Thyroid gland (tissue), 4 donors: ENCODE measurements around the gene MMP20. TPM values are rescaled to one million over a fixed set of nuclear protein-coding genes. Genes with fewer than 3 reads are reported as not detected.
A peak's percentile ranks its signal among the peaks of the same experiment; 100 is the strongest.

Source experiments
- DNase-seq, 2 donors: peaks; one replicate each; pipeline ENCODE4 v3.0.0-alpha.2; 2019
- H3K27ac ChIP-seq, 3 donors: fragments of 200-600 bp; sonication (generic); 1 replicate in 2 of 3; 2 replicates in 1 of 3; pipeline ENCODE4 v1.5.1; 2016 to 2019; ENCODE audit warnings: mild to moderate bottlenecking in 1 of 3, moderate library complexity in 1 of 3
- H3K27me3 ChIP-seq: fragments of 200-600 bp; sonication (generic); one replicate; pipeline ENCODE4 v1.5.1; 2019
- H3K36me3 ChIP-seq, 2 donors: fragments of 200-600 bp; sonication (generic); one replicate each; pipeline ENCODE4 v1.5.1; 2016 to 2019
- H3K4me1 ChIP-seq, 2 donors: fragments of 200-600 bp; sonication (generic); one replicate each; pipeline ENCODE4 v1.5.1; 2017 to 2019
- H3K4me3 ChIP-seq, 3 donors: fragments of 200-600 bp; sonication (generic); replicated peaks in 1 of 3; 1 replicate in 2 of 3; 2 replicates in 1 of 3; pipeline ENCODE4 v1.5.1; 2016; ENCODE audit warnings: mild to moderate bottlenecking in 1 of 3
- H3K9me3 ChIP-seq: fragments of 200-600 bp; sonication (generic); one replicate; pipeline ENCODE4 v1.5.1; 2017
- POLR2A ChIP-seq, 2 donors: fragments of 450-650 bp; IDR thresholded peaks; one replicate each; pipeline ENCODE4 v1.6.1; 2017; ENCODE audit warnings: antibody characterized with exemption in 2 of 2, mild to moderate bottlenecking in 2 of 2, moderate library complexity in 1 of 2
- WGBS, 2 donors: methylation state at CpG; one replicate each; pipeline ENCODE4 v1.1.5; 2017; 5-methylcytosine and 5-hydroxymethylcytosine counted together
- intact Hi-C: fragments of 100-400 bp; cut with DNase I; formaldehyde crosslinking; loops from one replicate; pipeline ENCODE4 v1.15.1; 2023
- total RNA-seq, 4 donors: library from RNA; depleted of rRNA; stranded (reverse); fragments of >200 nt; gene quantifications; one replicate each; pipeline ENCODE4 v1.2.3, GENCODE V29; 2016
- TF ChIP-seq, protein P1 (sequence below), 6 experiments: fragments of 200-600 bp in 3 of 6; fragments of 450-650 bp in 3 of 6; sonication (generic) in 3 of 6; IDR thresholded peaks; one replicate each; pipeline ENCODE4 v1.5.1; 2016 to 2019; ENCODE audit warnings: antibody characterized with exemption in 6 of 6, mild to moderate bottlenecking in 2 of 6, inconsistent platforms in 1 of 6, moderate library complexity in 1 of 6

Gene MMP20
- total RNA-seq, 4 donors from 2014 or later: not detected

DNA sequence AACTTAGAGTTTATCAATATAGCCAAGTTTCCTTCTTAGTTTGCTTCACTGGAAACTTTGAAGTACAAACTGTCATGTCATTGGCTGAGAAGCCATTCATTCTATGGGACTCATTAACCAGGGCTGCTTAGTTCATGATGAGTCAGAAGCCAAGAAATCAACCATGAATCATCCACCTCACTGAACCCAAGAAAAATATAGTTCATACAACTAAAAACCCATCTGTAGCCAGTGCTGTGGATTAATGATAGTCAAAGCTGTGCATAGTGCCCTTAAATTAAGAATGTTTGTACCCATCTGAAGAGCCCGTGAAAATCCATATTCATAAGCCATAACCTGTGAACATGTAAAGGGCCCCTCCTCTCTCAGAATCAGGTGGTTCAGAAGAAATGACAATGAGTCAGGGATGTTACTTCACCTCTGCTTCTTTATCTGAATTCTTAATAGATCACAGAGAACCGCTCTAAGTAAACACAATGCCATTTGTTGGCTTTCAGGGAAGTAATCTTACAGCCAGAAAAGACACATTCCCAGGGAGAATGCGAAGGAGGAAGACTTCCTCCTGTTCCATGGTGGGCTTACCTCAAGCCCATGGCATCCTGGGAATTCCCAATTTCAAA is 25.4 kb downstream of the MMP20 start:
- intact Hi-C loops: no loop called here
- no peak for DNase-seq
- Histone ChIP-seq H3K27ac (no peak overlapping the region), H3K36me3 (no peaks in the 10 kb centered on the region), H3K4me3 (no peak overlapping the region), H3K9me3 (no peaks in the 10 kb centered on the region), H3K4me1 (no peaks in the 10 kb centered on the region), H3K27me3 (no peaks in the 10 kb centered on the region)
- WGBS, 2 donors: 79 to 86% methylated on average over 3 of the region's 3 CpGs
- TF ChIP-seq POLR2A (IDR thresholded peaks at IDR 0.05): no peak
- TF ChIP-seq, protein P1, sequence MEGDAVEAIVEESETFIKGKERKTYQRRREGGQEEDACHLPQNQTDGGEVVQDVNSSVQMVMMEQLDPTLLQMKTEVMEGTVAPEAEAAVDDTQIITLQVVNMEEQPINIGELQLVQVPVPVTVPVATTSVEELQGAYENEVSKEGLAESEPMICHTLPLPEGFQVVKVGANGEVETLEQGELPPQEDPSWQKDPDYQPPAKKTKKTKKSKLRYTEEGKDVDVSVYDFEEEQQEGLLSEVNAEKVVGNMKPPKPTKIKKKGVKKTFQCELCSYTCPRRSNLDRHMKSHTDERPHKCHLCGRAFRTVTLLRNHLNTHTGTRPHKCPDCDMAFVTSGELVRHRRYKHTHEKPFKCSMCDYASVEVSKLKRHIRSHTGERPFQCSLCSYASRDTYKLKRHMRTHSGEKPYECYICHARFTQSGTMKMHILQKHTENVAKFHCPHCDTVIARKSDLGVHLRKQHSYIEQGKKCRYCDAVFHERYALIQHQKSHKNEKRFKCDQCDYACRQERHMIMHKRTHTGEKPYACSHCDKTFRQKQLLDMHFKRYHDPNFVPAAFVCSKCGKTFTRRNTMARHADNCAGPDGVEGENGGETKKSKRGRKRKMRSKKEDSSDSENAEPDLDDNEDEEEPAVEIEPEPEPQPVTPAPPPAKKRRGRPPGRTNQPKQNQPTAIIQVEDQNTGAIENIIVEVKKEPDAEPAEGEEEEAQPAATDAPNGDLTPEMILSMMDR (IDR thresholded peaks at IDR 0.05): no peak

DNA sequence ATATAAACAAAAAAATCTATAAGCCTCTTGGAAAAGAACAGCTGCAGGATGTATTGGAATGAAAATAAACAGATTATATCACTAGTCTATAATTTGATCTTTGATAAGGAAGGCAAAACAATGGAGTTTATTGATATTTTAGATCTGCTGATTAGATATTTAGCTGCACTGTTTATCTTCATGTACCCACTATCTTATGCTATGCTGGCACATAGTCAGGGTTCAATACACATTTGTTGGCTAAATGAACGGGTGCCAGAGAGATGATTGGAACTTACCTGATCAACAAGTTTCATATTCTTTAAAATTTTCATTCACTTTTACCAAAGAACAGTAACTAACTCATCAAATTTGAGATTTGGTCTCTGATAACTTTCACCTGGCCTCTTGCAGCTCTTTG is 26.9 kb downstream of the MMP20 start:
- WGBS, 2 donors: 88 to 98% methylated on average over 1 of the region's 1 CpG
- no peaks in the 10 kb centered on the region for H3K9me3 ChIP-seq
- intact Hi-C loops: no loop called here
- H3K4me1 ChIP-seq: no peaks in the 10 kb centered on the region
- no peak overlapping the region for H3K27ac ChIP-seq
- no peaks in the 10 kb centered on the region for H3K27me3 ChIP-seq
- no peak for DNase-seq
- H3K4me3 ChIP-seq: no peak overlapping the region
- no peak for TF ChIP-seq POLR2A (IDR thresholded peaks at IDR 0.05)
- TF ChIP-seq, protein P1 (IDR thresholded peaks at IDR 0.05): no peak
- H3K36me3 ChIP-seq: no peaks in the 10 kb centered on the region

DNA sequence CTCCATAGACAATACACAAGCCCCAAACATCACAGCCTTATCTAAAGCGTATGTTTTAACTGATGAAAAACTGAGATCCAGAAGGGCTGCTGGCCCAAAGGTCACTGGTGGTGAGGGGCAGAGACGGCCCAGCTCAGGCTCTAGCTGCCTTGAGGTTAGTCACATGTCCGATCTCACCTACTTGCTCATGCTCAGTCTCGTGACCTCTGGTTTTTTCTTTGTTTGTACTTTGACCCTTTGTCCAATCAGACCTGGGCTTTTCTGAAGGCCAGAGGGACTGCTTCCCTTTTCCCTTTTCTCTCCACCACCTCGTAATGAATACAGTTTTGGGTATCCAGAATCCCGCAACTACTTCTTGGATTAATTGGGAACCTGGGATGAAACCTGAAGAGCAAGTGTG is 28.6 kb downstream of the MMP20 start:
- 87 to 89% methylated on average over 6 of the region's 6 CpGs for WGBS, 2 donors
- Histone ChIP-seq H3K36me3 (no peaks in the 10 kb centered on the region), H3K9me3 (no peaks in the 10 kb centered on the region), H3K4me3 (no peak overlapping the region), H3K27me3 (no peaks in the 10 kb centered on the region), H3K27ac (no peak overlapping the region), H3K4me1 (no peaks in the 10 kb centered on the region)
- intact Hi-C loops: no loop called here
- DNase-seq: no peak
- TF ChIP-seq POLR2A (IDR thresholded peaks at IDR 0.05): no peak
- TF ChIP-seq, protein P1 (IDR thresholded peaks at IDR 0.05): no peak

DNA sequence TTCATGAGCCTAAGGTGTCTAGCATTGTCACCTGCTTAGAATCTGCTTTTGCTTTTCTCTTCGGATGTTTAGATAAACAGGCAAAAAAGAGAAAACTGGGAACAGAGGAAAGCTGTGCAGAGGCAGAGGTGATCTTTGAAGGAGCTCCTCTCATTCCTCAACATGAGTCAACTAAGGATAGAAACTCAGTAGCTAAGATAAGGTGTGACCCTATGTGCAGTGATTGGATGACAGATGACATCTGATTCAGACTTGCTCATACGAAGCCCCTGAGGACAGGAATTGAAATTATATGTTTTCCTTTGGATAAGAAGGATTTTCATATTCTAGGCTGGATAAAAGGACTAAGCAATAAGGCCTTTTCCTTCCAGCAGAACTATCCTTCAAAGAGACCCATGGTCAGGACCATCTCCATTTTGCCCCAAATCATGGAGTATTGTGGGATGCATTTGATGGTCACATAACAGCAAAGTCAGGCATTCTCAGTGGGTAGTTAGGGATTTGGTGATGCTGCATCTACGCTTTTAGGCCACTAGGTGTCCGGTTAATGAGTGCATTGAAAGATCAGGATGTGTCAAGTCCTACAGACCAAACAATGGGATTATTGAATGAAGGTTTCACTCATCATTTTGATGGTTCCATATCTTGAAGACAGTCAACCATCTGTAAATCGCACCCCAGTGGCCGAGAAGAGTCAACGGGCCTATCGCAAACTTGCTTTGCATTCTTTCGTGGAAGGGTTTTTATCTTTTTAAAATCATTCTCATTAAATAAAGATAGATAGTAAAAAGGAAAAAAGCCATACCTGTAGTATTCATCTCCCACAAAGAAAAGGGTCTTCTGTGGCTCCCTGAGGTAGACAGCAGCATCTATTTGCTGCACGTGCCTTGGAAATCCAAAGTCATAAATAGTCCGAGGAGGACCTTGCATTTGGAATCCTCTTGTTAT is 32.2 kb downstream of the MMP20 start:
- no peak overlapping the region for H3K27ac ChIP-seq
- intact Hi-C loops: no loop called here

More for the DNA sequence above, 32.2 kb downstream of the MMP20 start:
- no peaks in the 10 kb centered on the region for H3K9me3 ChIP-seq
- H3K4me1 ChIP-seq: no peaks in the 10 kb centered on the region
- H3K27me3 ChIP-seq: no peaks in the 10 kb centered on the region
- 83 to 86% methylated on average over 11 of the region's 11 CpGs for WGBS, 2 donors
- DNase-seq: no peak
- H3K36me3 ChIP-seq: no peaks in the 10 kb centered on the region
- H3K4me3 ChIP-seq: no peak overlapping the region
- TF ChIP-seq, protein P1 (IDR thresholded peaks at IDR 0.05): peak in 2 of 6 experiments; percentile 26 to 33
- no peak for TF ChIP-seq POLR2A (IDR thresholded peaks at IDR 0.05)
